Right lobe of liver (tissue), 6 donors: ENCODE measurements around the gene KCNMA1. TPM values are rescaled to one million over a fixed set of nuclear protein-coding genes. Genes with fewer than 3 reads are reported as not detected.

ENCODE experiments used
- ATAC-seq, 4 donors: fragments of 200-7000 bp; cut with Tn5 transposase; one replicate each; pipeline ENCODE4 v1.9.1; 2020; ENCODE audit warnings: mild to moderate bottlenecking in 4 of 4, moderate library complexity in 4 of 4
- DNase-seq, 3 donors: peaks; one replicate each; pipeline ENCODE4 v3.0.0-alpha.2; 2020
- H3K27ac ChIP-seq, 3 donors: fragments of 200-600 bp; one replicate each; pipeline ENCODE4 v1.8.0; 2022
- H3K27me3 ChIP-seq, 2 donors: fragments of 200-600 bp; one replicate each; pipeline ENCODE4 v1.8.0; 2022
- H3K36me3 ChIP-seq, 4 donors: fragments of 200-600 bp; sonication (generic) in 1 of 4; one replicate each; pipeline versions ENCODE4 v1.5.1 to v1.8.0; 2017 to 2022; ENCODE audit warnings: control low read depth in 1 of 4
- H3K4me1 ChIP-seq, 4 donors: fragments of 200-600 bp; sonication (generic) in 1 of 4; one replicate each; pipeline versions ENCODE4 v1.5.1 to v1.8.0; 2017 to 2022; ENCODE audit warnings: control low read depth in 1 of 4
- H3K4me3 ChIP-seq, 3 donors: fragments of 200-600 bp; one replicate each; pipeline ENCODE4 v1.8.0; 2022
- H3K9me3 ChIP-seq, 4 donors: fragments of 200-600 bp; sonication (generic) in 1 of 4; one replicate each; pipeline versions ENCODE4 v1.5.1 to v1.8.0; 2017 to 2022; ENCODE audit warnings: control low read depth in 1 of 4
- POLR2A ChIP-seq: fragments of 450-650 bp; IDR thresholded peaks from one replicate; pipeline ENCODE4 v1.6.1; 2017; ENCODE audit warnings: antibody characterized with exemption, mild to moderate bottlenecking
- WGBS: methylation state at CpG from one replicate; pipeline ENCODE4 v1.1.6; 2018; ENCODE audit warnings: low coverage, low lambda C conversion rate; ENCODE audit not compliant: insufficient coverage; ENCODE audit errors: missing lambda C conversion rate; 5-methylcytosine and 5-hydroxymethylcytosine counted together
- intact Hi-C, 2 donors: fragments of 100-400 bp; cut with DNase I; formaldehyde crosslinking; loops; one replicate each; pipeline versions ENCODE4 v1.11.2 to v1.14.1; 2022
- total RNA-seq, 6 experiments: library from RNA; depleted of rRNA in 2 of 6; stranded (reverse); fragments of >200 nt in 2 of 6; fragmentation: NEBNext Ultra II Directional in 3 of 6; extraction: Animal tissue kit (Norgen Biotek cat#: 25700) in 3 of 6; gene quantifications; one replicate each; pipeline versions ENCODE4 v1.1.0 to v1.2.4, GENCODE V29; 2016 to 2023
- TF ChIP-seq, protein P1 (sequence below), 4 donors: fragments of 200-600 bp in 3 of 4; fragments of 450-650 bp in 1 of 4; IDR thresholded peaks; one replicate each; pipeline versions ENCODE4 v1.5.1 to v1.8.0; 2016 to 2022; ENCODE audit warnings: antibody characterized with exemption in 4 of 4, mild to moderate bottlenecking in 2 of 4
- donor health status: DM: no; HTN: yes; CAD: no.
- donor health status: DM: no; HTN: no; CAD: no.
- donor health status: DM: no; HTN: no; CAD: no.
- donor health status: DM: no; HTN: yes; CAD: no.
- donor health status: DM: no; HTN: yes; CAD: no.

The KCNMA1 gene
- total RNA-seq, 6 experiments from 2014 or later: 5.7 to 48.0 (median 15.1) TPM

DNA sequence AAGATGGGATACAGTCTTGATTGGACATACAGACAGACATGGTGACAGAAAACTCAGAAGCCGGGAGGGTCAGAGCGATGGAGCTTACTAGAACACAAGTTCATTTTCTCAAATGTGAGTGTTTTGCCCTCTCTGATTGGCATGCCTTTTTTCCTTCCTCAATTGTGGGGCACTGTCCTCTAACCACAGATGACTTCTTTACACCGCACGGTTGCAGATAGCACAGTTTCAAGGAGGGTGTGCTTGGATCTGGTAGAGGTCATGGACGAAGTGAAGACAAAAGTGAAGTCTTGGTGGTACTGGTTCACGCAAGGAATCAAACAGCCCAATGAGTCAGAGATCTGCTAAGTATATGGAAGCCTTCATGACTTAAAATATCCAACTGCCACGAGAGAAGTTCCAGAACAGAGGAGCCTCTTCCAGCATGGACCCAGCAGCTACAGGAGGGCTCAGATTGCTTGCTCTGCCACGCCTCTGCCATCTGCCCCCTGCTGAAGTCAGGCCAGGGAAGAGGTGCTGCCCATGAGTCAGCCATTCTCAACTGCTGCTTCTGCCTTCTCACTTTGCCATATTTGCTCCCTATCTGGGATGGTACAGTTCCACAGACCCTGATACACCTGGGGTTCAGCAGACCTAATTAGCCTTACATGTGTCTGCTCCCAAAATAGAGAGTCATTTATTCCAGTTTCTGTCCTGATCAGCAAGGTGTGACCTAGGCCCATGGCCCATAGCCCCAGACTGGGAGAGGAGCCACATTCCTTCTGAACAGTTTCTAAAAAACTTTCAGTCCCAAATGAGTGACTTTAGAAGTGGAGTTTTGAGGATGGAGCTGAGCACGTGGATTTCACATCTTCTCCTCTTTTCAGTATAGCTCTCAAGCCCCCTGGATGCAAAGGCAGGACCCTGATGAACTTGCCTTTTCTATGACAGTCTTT is 413.8 kb downstream of the KCNMA1 start:
- TF ChIP-seq, protein P1, sequence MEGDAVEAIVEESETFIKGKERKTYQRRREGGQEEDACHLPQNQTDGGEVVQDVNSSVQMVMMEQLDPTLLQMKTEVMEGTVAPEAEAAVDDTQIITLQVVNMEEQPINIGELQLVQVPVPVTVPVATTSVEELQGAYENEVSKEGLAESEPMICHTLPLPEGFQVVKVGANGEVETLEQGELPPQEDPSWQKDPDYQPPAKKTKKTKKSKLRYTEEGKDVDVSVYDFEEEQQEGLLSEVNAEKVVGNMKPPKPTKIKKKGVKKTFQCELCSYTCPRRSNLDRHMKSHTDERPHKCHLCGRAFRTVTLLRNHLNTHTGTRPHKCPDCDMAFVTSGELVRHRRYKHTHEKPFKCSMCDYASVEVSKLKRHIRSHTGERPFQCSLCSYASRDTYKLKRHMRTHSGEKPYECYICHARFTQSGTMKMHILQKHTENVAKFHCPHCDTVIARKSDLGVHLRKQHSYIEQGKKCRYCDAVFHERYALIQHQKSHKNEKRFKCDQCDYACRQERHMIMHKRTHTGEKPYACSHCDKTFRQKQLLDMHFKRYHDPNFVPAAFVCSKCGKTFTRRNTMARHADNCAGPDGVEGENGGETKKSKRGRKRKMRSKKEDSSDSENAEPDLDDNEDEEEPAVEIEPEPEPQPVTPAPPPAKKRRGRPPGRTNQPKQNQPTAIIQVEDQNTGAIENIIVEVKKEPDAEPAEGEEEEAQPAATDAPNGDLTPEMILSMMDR (IDR thresholded peaks at IDR 0.05): no peak
- no peak for TF ChIP-seq POLR2A
- Histone ChIP-seq H3K36me3 (no peaks in the 10 kb centered on the region), H3K4me3 (no peak overlapping the region), H3K27ac (no peak overlapping the region), H3K9me3 (no peaks in the 10 kb centered on the region), H3K27me3 (no peaks in the 10 kb centered on the region), H3K4me1 (peaks cover 0 to 20% (median 6%) of the 10 kb centered on the region in 4 donors)
- intact Hi-C loops: no loop called here
- WGBS: 55% methylated on average over 8 of the region's 9 CpGs
- ATAC-seq (peak in 1 of 4 donors; percentile 22), DNase-seq (no peak)

DNA sequence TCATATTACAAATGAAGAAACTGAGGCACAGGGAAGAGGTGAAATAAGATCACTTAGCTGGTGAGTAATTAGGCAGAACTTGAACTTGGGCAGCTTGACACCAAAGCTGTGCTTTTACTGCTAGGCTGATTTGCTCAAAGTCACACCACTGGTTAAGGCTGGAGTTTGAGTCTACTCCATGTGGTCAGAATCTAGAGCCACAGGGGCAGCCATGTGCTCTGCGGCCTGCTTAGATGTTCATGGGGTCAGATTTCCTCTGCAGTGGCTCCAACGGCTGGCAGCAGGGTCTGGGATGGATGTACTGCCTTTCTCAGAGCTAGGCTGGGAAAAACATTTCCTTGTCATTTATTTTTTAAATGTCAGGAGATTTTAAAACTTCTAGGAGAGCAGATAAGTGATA is 417.5 kb downstream of the KCNMA1 start:
- no peak for DNase-seq
- no peaks in the 10 kb centered on the region for H3K4me1 ChIP-seq

GRCh38 chr10:77219046-77219445 is 418.6 kb downstream of the KCNMA1 start:
- H3K9me3 ChIP-seq: no peaks in the 10 kb centered on the region
- no peak overlapping the region for H3K27ac ChIP-seq
- intact Hi-C loops: no loop called here
- no peaks in the 10 kb centered on the region for H3K36me3 ChIP-seq
- 86% methylated on average over 6 of the region's 6 CpGs for WGBS
- no peak for ATAC-seq
- DNase-seq: no peak
- TF ChIP-seq, protein P1 (IDR thresholded peaks at IDR 0.05): no peak
- TF ChIP-seq POLR2A: no peak
- H3K4me1 ChIP-seq: no peaks in the 10 kb centered on the region
- H3K4me3 ChIP-seq: no peak overlapping the region
- no peaks in the 10 kb centered on the region for H3K27me3 ChIP-seq

More for the DNA sequence above, 417.5 kb downstream of the KCNMA1 start:
- TF ChIP-seq, protein P1 (IDR thresholded peaks at IDR 0.05): no peak
- TF ChIP-seq POLR2A: no peak
- 67% methylated on average over 1 of the region's 2 CpGs for WGBS
- H3K36me3 ChIP-seq: no peaks in the 10 kb centered on the region
- H3K27ac ChIP-seq: no peak overlapping the region
- no peak overlapping the region for H3K4me3 ChIP-seq
- no peak for ATAC-seq
- H3K27me3 ChIP-seq: no peaks in the 10 kb centered on the region
- no peaks in the 10 kb centered on the region for H3K9me3 ChIP-seq
- intact Hi-C loops: no loop called here

- DNase-seq (no peak), ATAC-seq (no peak)
- Histone ChIP-seq H3K27ac (no peak overlapping the region), H3K4me3 (no peak overlapping the region), H3K4me1 (no peaks in the 10 kb centered on the region), H3K9me3 (no peaks in the 10 kb centered on the region), H3K27me3 (no peaks in the 10 kb centered on the region), H3K36me3 (no peaks in the 10 kb centered on the region)
- 80% methylated on average over 1 of the region's 1 CpG for WGBS
- intact Hi-C loops: no loop called here
- TF ChIP-seq, protein P1 (IDR thresholded peaks at IDR 0.05): no peak
- TF ChIP-seq POLR2A: no peak
These were observed 422.8 kb downstream of the KCNMA1 start for GRCh38 chr10:77214799-77215198.
